Measurements from ENCODE around the gene MBD2. TPM values are rescaled to one million over a fixed set of nuclear protein-coding genes. Genes with fewer than 3 reads are reported as not detected.
A peak's percentile ranks its signal among the peaks of the same experiment; 100 is the strongest.

Gene MBD2
- total and polyA plus RNA-seq, 3 donors from 2014 or later = 59.1 to 106 (median 66.9) TPM

DNA sequence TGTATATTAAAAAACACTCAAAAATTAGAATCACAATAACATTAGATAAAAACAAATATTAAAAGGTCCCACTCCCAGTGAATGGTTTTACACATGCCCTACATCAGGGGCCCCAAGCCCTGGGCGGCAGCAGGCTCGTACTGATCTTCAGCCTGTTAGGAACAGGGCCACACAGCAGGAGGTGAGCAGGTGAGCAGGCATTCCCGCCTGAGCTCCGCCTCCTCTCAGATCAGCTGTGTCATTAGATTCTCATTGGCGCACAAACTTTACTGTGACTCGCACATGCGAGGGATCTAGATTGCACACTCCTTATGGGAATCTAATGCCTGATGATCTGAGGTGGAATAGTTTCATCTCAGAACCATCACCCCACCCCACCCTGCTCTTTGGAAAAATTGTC is 74.2 kb downstream of the MBD2 start:
- WGBS, 2 donors = 95 to 98% methylated on average over 7 of the region's 7 CpGs
- no peak overlapping the region for H3K4me3 ChIP-seq
- no peaks in the 10 kb centered on the region for H3K9me3 ChIP-seq
- no peak for TF ChIP-seq CTCF (IDR thresholded peaks at IDR 0.05)
- no peak for TF ChIP-seq POLR2A (IDR thresholded peaks at IDR 0.05)
- intact Hi-C loops (cut with DNase I; ENCODE audit: low total_unique reads) = no loop called here
- H3K27me3 ChIP-seq = no peaks in the 10 kb centered on the region
- DNase-seq = no peak
- H3K4me1 ChIP-seq = peaks cover 10% of the 10 kb centered on the region
- H3K27ac ChIP-seq = peak overlapping the region; percentile 41 to 80
- H3K36me3 ChIP-seq (ENCODE audit: low read depth, missing control alignments) = no peaks in the 10 kb centered on the region

DNA sequence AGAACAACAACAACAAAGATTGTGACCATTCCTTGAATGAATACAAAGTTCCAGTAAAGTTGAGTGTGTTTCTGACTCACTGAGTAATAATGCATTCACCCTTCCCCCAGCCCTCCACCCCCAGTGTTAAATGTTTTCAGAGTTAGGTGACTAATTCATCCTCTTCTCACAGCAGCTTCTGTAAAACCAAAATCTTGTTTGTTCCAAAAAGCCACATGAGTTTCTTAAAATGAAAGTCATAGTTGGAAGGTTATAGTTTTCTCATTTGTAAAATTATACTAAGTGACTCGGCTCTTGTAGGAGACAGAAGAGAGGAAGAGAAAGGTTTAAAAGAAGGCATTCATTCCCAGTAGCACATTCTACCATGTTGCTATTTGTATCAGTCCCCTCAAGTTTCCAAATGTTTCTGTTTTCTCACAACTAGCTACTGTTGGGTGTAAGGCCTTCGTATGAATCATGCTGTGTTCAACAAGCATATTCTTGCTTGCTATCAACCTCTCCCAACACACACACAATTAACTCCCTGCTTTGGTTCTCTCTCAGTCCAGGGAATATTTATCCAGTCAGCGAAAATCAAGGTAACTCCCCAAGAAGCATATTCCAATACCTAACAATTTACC is 75.3 kb downstream of the MBD2 start:
- Histone ChIP-seq H3K4me3 (no peak overlapping the region), H3K36me3 (ENCODE audit: low read depth, missing control alignments) (no peaks in the 10 kb centered on the region), H3K27me3 (no peaks in the 10 kb centered on the region), H3K9me3 (no peaks in the 10 kb centered on the region), H3K4me1 (peaks cover 10% of the 10 kb centered on the region), H3K27ac (peak overlapping the region; percentile 75 to 80)
- WGBS, 2 donors = 40 to 43% methylated on average over 3 of the region's 3 CpGs
- peak; percentile 64 for DNase-seq
- intact Hi-C loops (cut with DNase I; ENCODE audit: low total_unique reads) = no loop called here
- no peak for TF ChIP-seq CTCF (IDR thresholded peaks at IDR 0.05)
- TF ChIP-seq POLR2A (IDR thresholded peaks at IDR 0.05) = no peak

DNA sequence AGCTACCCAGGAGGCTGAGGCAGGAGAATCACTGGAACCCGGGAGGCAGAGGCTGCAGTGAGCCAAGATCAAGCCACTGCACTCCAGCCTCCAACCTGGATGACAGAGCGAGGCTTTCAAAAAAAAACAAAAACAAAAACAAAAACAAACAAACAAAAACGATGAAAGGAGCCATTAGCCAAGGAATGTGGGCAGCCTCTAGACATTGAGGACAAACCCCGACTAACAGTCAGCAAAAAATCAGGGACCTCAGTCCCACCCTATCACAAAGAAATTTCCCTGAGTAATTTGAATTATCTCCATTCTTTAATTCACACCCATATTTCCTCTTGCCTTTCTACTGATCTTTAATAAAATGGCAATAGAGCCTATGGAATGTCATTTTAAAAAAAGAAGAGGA is 75.8 kb downstream of the MBD2 start:
- 69 to 78% methylated on average over 4 of the region's 4 CpGs for WGBS, 2 donors
- peaks cover 10% of the 10 kb centered on the region for H3K4me1 ChIP-seq
- peak overlapping the region; percentile 75 to 80 for H3K27ac ChIP-seq
- no peaks in the 10 kb centered on the region for H3K36me3 ChIP-seq (ENCODE audit: low read depth, missing control alignments)
- no peak overlapping the region for H3K4me3 ChIP-seq
- H3K9me3 ChIP-seq = no peaks in the 10 kb centered on the region
- TF ChIP-seq CTCF (IDR thresholded peaks at IDR 0.05) (no peak), POLR2A (IDR thresholded peaks at IDR 0.05) (no peak)
- no peak for DNase-seq
- no peaks in the 10 kb centered on the region for H3K27me3 ChIP-seq
- intact Hi-C loops (cut with DNase I; ENCODE audit: low total_unique reads) = no loop called here

GRCh38 chr18:54148151-54148550 is 76.3 kb downstream of the MBD2 start:
- TF ChIP-seq POLR2A (IDR thresholded peaks at IDR 0.05) = no peak
- no peak for TF ChIP-seq CTCF (IDR thresholded peaks at IDR 0.05)
- H3K4me1 ChIP-seq = peaks cover 10% of the 10 kb centered on the region
- DNase-seq = no peak
- intact Hi-C loops (cut with DNase I; ENCODE audit: low total_unique reads) = no loop called here
- H3K4me3 ChIP-seq = no peak overlapping the region
- peak overlapping the region; percentile 75 to 80 for H3K27ac ChIP-seq
- no peaks in the 10 kb centered on the region for H3K36me3 ChIP-seq (ENCODE audit: low read depth, missing control alignments)
- no peaks in the 10 kb centered on the region for H3K27me3 ChIP-seq
- no peaks in the 10 kb centered on the region for H3K9me3 ChIP-seq

DNA sequence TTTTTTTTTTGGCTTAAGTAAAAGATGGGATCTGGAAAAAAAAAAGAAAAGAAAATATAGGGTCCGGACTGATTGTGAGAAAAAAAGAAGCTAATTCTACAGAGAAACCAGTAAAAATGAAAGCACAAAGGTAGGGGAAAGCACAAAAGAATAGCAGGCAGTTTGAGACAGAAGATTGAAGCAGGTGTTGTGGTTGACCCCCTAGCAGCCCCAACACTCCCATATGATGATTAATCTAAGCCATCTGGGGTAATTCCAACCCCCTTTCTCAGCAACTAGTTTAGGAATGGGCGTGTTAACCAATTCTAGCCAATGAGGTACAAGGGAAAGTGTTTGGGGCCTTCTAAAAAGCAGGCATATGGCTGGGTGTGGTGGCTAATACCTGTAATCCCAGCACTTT is 77.0 kb downstream of the MBD2 start:
- WGBS, 2 donors = 85 to 87% methylated on average over 2 of the region's 2 CpGs
- DNase-seq = no peak
- no peak overlapping the region for H3K4me3 ChIP-seq
- intact Hi-C loops (cut with DNase I; ENCODE audit: low total_unique reads) = no loop called here
- peaks cover 10% of the 10 kb centered on the region for H3K4me1 ChIP-seq
- TF ChIP-seq POLR2A (IDR thresholded peaks at IDR 0.05) = no peak
- no peak for TF ChIP-seq CTCF (IDR thresholded peaks at IDR 0.05)
- peak overlapping the region in 1 of 2 donors; percentile 80 for H3K27ac ChIP-seq
- H3K9me3 ChIP-seq = no peaks in the 10 kb centered on the region
- no peaks in the 10 kb centered on the region for H3K36me3 ChIP-seq (ENCODE audit: low read depth, missing control alignments)
- H3K27me3 ChIP-seq = no peaks in the 10 kb centered on the region
